Gastroesophageal sphincter (tissue), 4 donors: ENCODE results near the gene HOXA10. TPM values are rescaled to one million over a fixed set of nuclear protein-coding genes. Genes with fewer than 3 reads are reported as not detected.

ENCODE experiments used
- ATAC-seq: fragments of 150-250 bp; one replicate; pipeline ENCODE4 v1.9.1; 2016; ENCODE audit warnings: mild to moderate bottlenecking, moderate library complexity
- H3K27ac ChIP-seq, 4 donors: fragments of 200-600 bp; sonication (generic) in 3 of 4; 1 replicate in 3 of 4; 2 replicates in 1 of 4; pipeline ENCODE4 v1.5.1; 2016 to 2019
- H3K27me3 ChIP-seq: fragments of 200-600 bp; sonication (generic); one replicate; pipeline ENCODE4 v1.5.1; 2019
- H3K36me3 ChIP-seq, 2 donors: fragments of 200-600 bp; sonication (generic); one replicate each; pipeline ENCODE4 v1.5.1; 2019; ENCODE audit warnings: control low read depth in 1 of 2
- H3K4me1 ChIP-seq, 3 donors: fragments of 200-600 bp; sonication (generic); 1 replicate in 2 of 3; 2 replicates in 1 of 3; pipeline ENCODE4 v1.5.1; 2016 to 2019; ENCODE audit warnings: control low read depth in 2 of 3
- H3K4me3 ChIP-seq, 2 donors: fragments of 200-600 bp; sonication (generic); one replicate each; pipeline ENCODE4 v1.5.1; 2019; ENCODE audit warnings: mild to moderate bottlenecking in 1 of 2, moderate library complexity in 1 of 2
- H3K9me3 ChIP-seq, 3 donors: fragments of 200-600 bp; sonication (generic); one replicate each; pipeline ENCODE4 v1.5.1; 2017 to 2019; ENCODE audit warnings: control low read depth in 2 of 3
- EP300 ChIP-seq: sonication (generic); formaldehyde crosslinking; IDR thresholded peaks from one replicate; pipeline ENCODE4 v1.6.1; 2017; ENCODE audit warnings: antibody characterized with exemption, mild to moderate bottlenecking
- POLR2A ChIP-seq, 2 donors: fragments of 450-650 bp; IDR thresholded peaks; one replicate each; pipeline ENCODE4 v1.6.1; 2017; ENCODE audit warnings: antibody characterized with exemption in 2 of 2, mild to moderate bottlenecking in 2 of 2, moderate library complexity in 1 of 2
- POLR2AphosphoS5 ChIP-seq: sonication (generic); formaldehyde crosslinking; IDR thresholded peaks from one replicate; pipeline ENCODE4 v1.6.1; 2017; ENCODE audit warnings: antibody characterized with exemption
- WGBS, 2 donors: methylation state at CpG; one replicate each; pipeline ENCODE4 v1.1.5; 2018; ENCODE audit warnings: low coverage in 1 of 2; 5-methylcytosine and 5-hydroxymethylcytosine counted together
- total RNA-seq, 4 donors: library from RNA; depleted of rRNA; stranded (reverse); fragments of >200 nt; gene quantifications; one replicate each; pipeline ENCODE4 v1.1.0, GENCODE V29; 2016
- TF ChIP-seq, protein P1 (sequence below), 4 experiments: fragments of 200-600 bp in 2 of 4; fragments of 450-650 bp in 2 of 4; sonication (generic) in 1 of 4; IDR thresholded peaks; one replicate each; pipeline ENCODE4 v1.5.1; 2017 to 2019; ENCODE audit warnings: antibody characterized with exemption in 4 of 4, mild to moderate bottlenecking in 2 of 4, moderate library complexity in 2 of 4

HOXA10 gene
- total RNA-seq, 4 donors from 2014 or later = 0.67 TPM; not detected in 3

DNA sequence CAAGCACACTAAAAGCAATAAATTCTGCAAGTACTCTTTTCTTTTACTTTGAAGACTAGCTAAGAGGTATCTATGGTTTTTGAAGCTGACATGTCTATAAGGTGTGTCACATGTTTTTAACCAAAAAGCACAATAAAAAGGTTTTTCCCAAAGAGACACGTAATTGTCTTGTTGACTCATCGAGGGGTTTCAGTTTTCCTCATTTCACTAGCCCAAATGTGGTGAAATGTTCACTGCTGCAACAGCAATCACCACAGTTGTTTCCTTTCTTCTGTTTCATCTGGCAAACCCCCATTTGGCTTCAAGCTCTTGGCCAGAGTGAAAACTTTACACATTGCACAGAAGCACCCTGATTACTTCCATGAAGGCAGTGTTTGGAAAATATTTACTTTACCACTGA lies 39.7 kb downstream of the HOXA10 start:
- ATAC-seq = peak; percentile 16
- H3K4me1 ChIP-seq = peaks cover 15 to 88% (median 16%) of the 10 kb centered on the region in 3 donors
- no peaks in the 10 kb centered on the region for H3K9me3 ChIP-seq
- no peak overlapping the region for H3K4me3 ChIP-seq
- H3K27ac ChIP-seq = peak overlapping the region; percentile 58 to 99 (median 86)
- WGBS, 2 donors = 0 to 7% methylated on average over 2 of the region's 2 CpGs
- no peaks in the 10 kb centered on the region for H3K36me3 ChIP-seq
- H3K27me3 ChIP-seq = no peaks in the 10 kb centered on the region
- TF ChIP-seq POLR2AphosphoS5 = peak; percentile 54
- TF ChIP-seq, protein P1, sequence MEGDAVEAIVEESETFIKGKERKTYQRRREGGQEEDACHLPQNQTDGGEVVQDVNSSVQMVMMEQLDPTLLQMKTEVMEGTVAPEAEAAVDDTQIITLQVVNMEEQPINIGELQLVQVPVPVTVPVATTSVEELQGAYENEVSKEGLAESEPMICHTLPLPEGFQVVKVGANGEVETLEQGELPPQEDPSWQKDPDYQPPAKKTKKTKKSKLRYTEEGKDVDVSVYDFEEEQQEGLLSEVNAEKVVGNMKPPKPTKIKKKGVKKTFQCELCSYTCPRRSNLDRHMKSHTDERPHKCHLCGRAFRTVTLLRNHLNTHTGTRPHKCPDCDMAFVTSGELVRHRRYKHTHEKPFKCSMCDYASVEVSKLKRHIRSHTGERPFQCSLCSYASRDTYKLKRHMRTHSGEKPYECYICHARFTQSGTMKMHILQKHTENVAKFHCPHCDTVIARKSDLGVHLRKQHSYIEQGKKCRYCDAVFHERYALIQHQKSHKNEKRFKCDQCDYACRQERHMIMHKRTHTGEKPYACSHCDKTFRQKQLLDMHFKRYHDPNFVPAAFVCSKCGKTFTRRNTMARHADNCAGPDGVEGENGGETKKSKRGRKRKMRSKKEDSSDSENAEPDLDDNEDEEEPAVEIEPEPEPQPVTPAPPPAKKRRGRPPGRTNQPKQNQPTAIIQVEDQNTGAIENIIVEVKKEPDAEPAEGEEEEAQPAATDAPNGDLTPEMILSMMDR (IDR thresholded peaks at IDR 0.05) = no peak

DNA sequence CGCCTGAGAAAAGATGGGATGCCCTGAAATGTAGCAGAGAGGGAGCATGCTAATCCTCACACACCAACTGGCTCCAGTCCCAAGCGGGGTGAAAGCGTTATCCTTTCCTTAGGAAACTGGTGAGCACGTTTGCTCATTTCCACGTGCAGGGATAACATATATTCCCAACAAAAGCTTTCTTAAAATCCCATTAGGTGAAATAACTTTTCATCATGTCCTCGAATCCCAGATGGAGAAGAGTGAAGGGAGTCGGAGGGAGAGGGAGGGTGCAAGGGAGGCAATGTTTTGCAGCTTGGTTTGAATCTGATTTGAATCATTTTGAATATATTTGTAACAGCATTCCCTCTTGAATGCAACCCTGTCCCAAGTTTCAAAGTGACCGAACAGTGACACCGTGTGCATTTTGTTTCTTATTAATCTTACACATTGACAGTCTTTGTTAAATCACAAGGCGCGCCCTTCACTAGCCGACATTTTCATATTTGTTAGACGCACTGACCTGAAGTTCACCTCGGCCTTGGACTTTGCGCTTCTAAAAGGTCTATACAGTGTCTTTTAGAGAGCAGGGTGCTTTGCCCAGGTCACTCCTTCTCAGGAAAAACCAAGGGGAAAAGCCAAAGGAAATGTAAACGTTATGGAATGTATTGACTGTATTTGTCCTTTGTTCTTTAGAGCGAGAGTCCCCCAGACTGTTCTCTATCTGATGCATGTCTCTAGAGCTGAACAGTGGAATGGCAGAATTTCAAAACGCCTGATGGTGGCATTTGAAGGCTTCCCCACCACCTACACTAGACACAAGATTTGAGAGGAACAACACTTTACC lies 40.5 kb downstream of the HOXA10 start:
- no peak for ATAC-seq
- Histone ChIP-seq H3K9me3 (no peaks in the 10 kb centered on the region), H3K27ac (peak overlapping the region; percentile 58 to 99 (median 86)), H3K4me1 (peaks cover 17 to 88% (median 19%) of the 10 kb centered on the region in 3 donors), H3K36me3 (no peaks in the 10 kb centered on the region), H3K4me3 (no peak overlapping the region), H3K27me3 (no peaks in the 10 kb centered on the region)
- 46% methylated on average over 18 of the region's 18 CpGs for WGBS, 2 donors
- TF ChIP-seq EP300 (no peak), POLR2AphosphoS5 (no peak), POLR2A (IDR thresholded peaks at IDR 0.05) (no peak)
- TF ChIP-seq, protein P1 (IDR thresholded peaks at IDR 0.05) = no peak

- no peaks in the 10 kb centered on the region for H3K27me3 ChIP-seq
- H3K36me3 ChIP-seq = no peaks in the 10 kb centered on the region
- 35 to 65% methylated on average over 5 to 6 of the region's 6 CpGs for WGBS, 2 donors
- no peaks in the 10 kb centered on the region for H3K9me3 ChIP-seq
- no peak for ATAC-seq
- no peak overlapping the region for H3K4me3 ChIP-seq
- H3K4me1 ChIP-seq = peaks cover 19 to 88% (median 23%) of the 10 kb centered on the region in 3 donors
- no peak for TF ChIP-seq POLR2AphosphoS5
- TF ChIP-seq, protein P1 (IDR thresholded peaks at IDR 0.05) = no peak
- TF ChIP-seq EP300 = no peak
- no peak for TF ChIP-seq POLR2A (IDR thresholded peaks at IDR 0.05)
- H3K27ac ChIP-seq = peak overlapping the region; percentile 31 to 99 (median 86)
Observed at GRCh38 chr7:27132978-27133377, 41.1 kb downstream of the HOXA10 start.

DNA sequence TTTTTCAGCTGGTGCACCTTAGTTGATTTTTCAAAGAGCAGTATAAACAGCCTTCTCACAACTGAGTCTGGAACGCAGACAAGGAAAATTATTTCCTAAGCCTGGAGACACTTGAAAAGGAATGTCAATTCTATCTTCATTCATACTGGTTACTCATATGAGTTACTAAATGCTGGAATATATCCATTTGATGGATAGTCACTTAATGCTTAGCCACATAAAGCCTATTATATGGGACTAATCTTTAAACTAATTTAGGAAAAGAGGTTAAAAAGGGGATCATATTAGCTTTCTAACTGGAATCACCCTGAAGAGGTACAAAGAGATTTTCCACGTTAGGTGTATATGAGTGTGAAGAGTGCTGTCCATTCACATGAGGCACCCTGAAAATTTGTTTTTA lies 41.9 kb downstream of the HOXA10 start:
- 19 to 42% methylated on average over 2 of the region's 2 CpGs for WGBS, 2 donors
- ATAC-seq = no peak
- Histone ChIP-seq H3K27ac (peak overlapping the region; percentile 80 to 99 (median 98)), H3K27me3 (no peaks in the 10 kb centered on the region), H3K36me3 (no peaks in the 10 kb centered on the region), H3K9me3 (no peaks in the 10 kb centered on the region), H3K4me3 (no peak overlapping the region), H3K4me1 (peaks cover 20 to 88% (median 30%) of the 10 kb centered on the region in 3 donors)
- TF ChIP-seq, protein P1 (IDR thresholded peaks at IDR 0.05) = no peak
- TF ChIP-seq POLR2A (IDR thresholded peaks at IDR 0.05) = no peak
- no peak for TF ChIP-seq POLR2AphosphoS5
- TF ChIP-seq EP300 = no peak

GRCh38 chr7:27131390-27131819 lies 42.7 kb downstream of the HOXA10 start:
- Histone ChIP-seq H3K4me1 (peaks cover 16 to 88% (median 27%) of the 10 kb centered on the region in 3 donors), H3K27me3 (no peaks in the 10 kb centered on the region), H3K27ac (peak overlapping the region; percentile 80 to 99 (median 98)), H3K36me3 (no peaks in the 10 kb centered on the region), H3K9me3 (no peaks in the 10 kb centered on the region), H3K4me3 (peak overlapping the region; percentile 47 to 84)
- TF ChIP-seq, protein P1 (IDR thresholded peaks at IDR 0.05) = no peak
- no peak for TF ChIP-seq EP300
- TF ChIP-seq POLR2AphosphoS5 = no peak
- no peak for TF ChIP-seq POLR2A (IDR thresholded peaks at IDR 0.05)
- WGBS, 2 donors = 29 to 38% methylated on average over 9 to 12 of the region's 12 CpGs
- ATAC-seq = no peak
